Karpas-422 (cell line): ENCODE measurements around the gene GRAMD2A. TPM values are rescaled to one million over a fixed set of nuclear protein-coding genes. Genes with fewer than 3 reads are reported as not detected.

ENCODE experiments used
- DNase-seq: peaks from one replicate; pipeline ENCODE4 v3.0.0-alpha.2; 2015
- H2AFZ ChIP-seq: fragments of 200-600 bp; sonication (generic); 2 replicates; pipeline ENCODE4 v1.6.1; 2014; ENCODE audit warnings: antibody characterized with exemption, low read length, mixed read lengths
- H3K27ac ChIP-seq: fragments of 200-600 bp; sonication (generic); 2 replicates; pipeline ENCODE4 v1.5.1; 2014; ENCODE audit warnings: mild to moderate bottlenecking, low read length, moderate library complexity
- H3K27me3 ChIP-seq: fragments of 200-600 bp; sonication (generic); 2 replicates; pipeline ENCODE4 v1.6.1; 2014; ENCODE audit warnings: low read length, mixed read lengths
- H3K36me3 ChIP-seq: fragments of 200-600 bp; sonication (generic); 2 replicates; pipeline ENCODE4 v1.6.1; 2014; ENCODE audit warnings: low read length, mixed read lengths; ENCODE audit not compliant: insufficient read depth
- H3K4me1 ChIP-seq: fragments of 200-600 bp; sonication (generic); 2 replicates; pipeline ENCODE4 v1.6.1; 2014; ENCODE audit warnings: mild to moderate bottlenecking, low read length, mixed read lengths
- H3K4me2 ChIP-seq: fragments of 200-600 bp; sonication (generic); 2 replicates; pipeline ENCODE4 v1.6.1; 2014; ENCODE audit warnings: low read length, low read depth, mild to moderate bottlenecking; ENCODE audit not compliant: poor library complexity, severe bottlenecking
- H3K4me3 ChIP-seq: fragments of 200-600 bp; sonication (generic); 2 replicates; pipeline ENCODE4 v1.5.1; 2014; ENCODE audit warnings: mild to moderate bottlenecking, antibody characterized with exemption, low read length, mixed read lengths
- H3K79me2 ChIP-seq: fragments of 200-600 bp; sonication (generic); 2 replicates; pipeline ENCODE4 v1.6.1; 2014; ENCODE audit warnings: mild to moderate bottlenecking, low read length, mixed read lengths
- H3K9ac ChIP-seq: fragments of 200-600 bp; sonication (generic); 2 replicates; pipeline ENCODE4 v1.6.0; 2014; ENCODE audit warnings: low read length
- H3K9me2 ChIP-seq: fragments of 200-600 bp; sonication (generic), shearing (Covaris generic); replicated peaks from 2 replicates; pipeline ENCODE4 v1.6.0; 2014; ENCODE audit warnings: mild to moderate bottlenecking, low read length, moderate library complexity; ENCODE audit not compliant: insufficient read depth
- H3K9me3 ChIP-seq: fragments of 300-700, 200-600 bp; sonication (generic); 2 replicates; pipeline ENCODE4 v1.6.1; 2014; ENCODE audit warnings: low read length, mixed read lengths
- H4K20me1 ChIP-seq: fragments of 200-600 bp; sonication (generic); 2 replicates; pipeline ENCODE4 v1.6.1; 2014; ENCODE audit warnings: mild to moderate bottlenecking, antibody characterized with exemption, low read length, low read depth; ENCODE audit not compliant: insufficient read depth
- total RNA-seq: library from RNA; depleted of rRNA; stranded (reverse); fragments of >200 nt; shearing (Covaris generic); gene quantifications from 2 replicates; pipeline ENCODE4 v1.2.3, GENCODE V29; 2014; ENCODE audit warnings: low replicate concordance

The GRAMD2A gene
- total RNA-seq, 1 experiment from 2014 or later: not detected

- H3K27ac ChIP-seq: no peak overlapping the region
- H2AFZ ChIP-seq: no peak overlapping the region
- H3K4me2 ChIP-seq: no peak overlapping the region
- no peaks in the 10 kb centered on the region for H3K79me2 ChIP-seq
- no peaks in the 10 kb centered on the region for H3K9me3 ChIP-seq
- no peaks in the 10 kb centered on the region for H3K9me2 ChIP-seq
- no peaks in the 10 kb centered on the region for H3K4me1 ChIP-seq
- no peak overlapping the region for H3K4me3 ChIP-seq
- no peak for DNase-seq
- no peak overlapping the region for H3K9ac ChIP-seq
- no peaks in the 10 kb centered on the region for H3K27me3 ChIP-seq
- no peaks in the 10 kb centered on the region for H4K20me1 ChIP-seq
- H3K36me3 ChIP-seq: no peaks in the 10 kb centered on the region
Observed at GRCh38 chr15:72170691-72171090, 26.9 kb downstream of the GRAMD2A start.

DNA sequence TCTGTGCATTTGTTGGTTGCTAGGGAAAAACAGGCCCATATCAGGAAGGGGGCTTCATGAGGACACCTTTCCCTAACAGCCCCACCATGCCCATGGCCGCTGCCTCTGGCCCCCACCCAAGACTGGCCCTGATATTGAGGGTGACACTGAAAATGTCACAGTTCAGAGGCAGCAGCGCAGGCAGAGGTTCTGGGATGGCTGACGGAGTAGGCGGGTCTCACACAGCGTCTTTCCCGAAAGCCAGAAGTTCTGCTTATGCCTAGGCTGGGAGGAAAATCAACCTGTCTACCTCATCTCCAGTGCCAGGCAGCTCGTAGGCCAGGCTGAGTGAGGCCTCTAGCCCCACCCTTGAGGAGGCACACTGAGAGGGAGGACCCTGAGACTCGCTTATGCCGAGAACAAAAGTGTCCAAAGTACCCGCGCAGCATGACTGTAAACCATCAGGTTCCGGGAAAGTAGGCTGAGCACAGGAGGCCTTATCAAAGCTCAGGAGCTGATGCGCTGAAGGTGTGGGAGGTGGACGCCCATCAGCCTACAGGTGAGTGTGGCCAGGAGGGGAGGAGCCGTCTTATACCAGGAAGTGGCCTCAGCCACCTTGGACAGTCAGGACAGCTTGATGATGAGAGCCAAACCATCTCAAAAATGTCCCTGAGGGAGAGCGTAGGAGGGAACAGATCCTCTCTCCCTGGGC, 27.5 kb downstream of the GRAMD2A start:
- Histone ChIP-seq H3K9me3 (no peaks in the 10 kb centered on the region), H4K20me1 (no peaks in the 10 kb centered on the region), H2AFZ (no peak overlapping the region), H3K79me2 (no peaks in the 10 kb centered on the region), H3K4me1 (no peaks in the 10 kb centered on the region), H3K36me3 (no peaks in the 10 kb centered on the region), H3K9ac (no peak overlapping the region), H3K27me3 (no peaks in the 10 kb centered on the region), H3K9me2 (no peaks in the 10 kb centered on the region), H3K4me2 (no peak overlapping the region), H3K27ac (no peak overlapping the region), H3K4me3 (no peak overlapping the region)
- no peak for DNase-seq

DNA sequence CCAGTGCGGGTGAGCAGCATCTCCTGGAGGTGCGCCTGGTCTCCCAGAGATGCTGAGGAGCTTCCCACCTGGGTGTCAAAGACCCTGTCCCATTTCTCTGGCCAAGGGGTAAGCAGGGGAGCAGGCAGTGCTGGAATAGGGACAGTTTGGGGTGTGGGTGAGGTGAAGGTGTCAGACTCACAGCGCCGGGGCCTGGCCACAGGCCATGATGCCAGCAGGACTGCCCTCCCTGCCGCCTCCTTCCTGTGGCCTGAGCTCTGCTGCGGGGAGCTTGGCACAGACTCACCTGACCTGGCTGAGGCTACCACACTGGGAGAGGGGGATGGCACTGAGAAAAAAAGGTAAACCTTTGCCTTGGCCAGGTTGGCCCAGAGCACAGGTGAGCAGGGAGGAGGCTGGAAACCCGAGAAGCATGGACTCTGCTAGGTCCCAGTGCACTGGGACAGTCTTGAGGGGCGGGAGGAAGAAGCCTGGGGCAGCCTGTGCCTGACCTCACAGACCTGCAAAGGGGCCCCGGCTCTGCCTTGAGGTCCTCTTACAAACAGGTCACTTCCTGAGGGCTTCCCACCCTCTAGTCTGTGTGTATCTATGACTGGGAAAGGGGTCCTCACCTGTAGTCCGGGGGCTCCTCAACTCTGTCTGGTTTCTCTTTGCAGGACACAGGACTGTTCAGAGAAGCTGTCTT, 28.2 kb downstream of the GRAMD2A start:
- no peaks in the 10 kb centered on the region for H3K4me1 ChIP-seq
- H3K4me2 ChIP-seq: no peak overlapping the region
- H3K9me2 ChIP-seq: no peaks in the 10 kb centered on the region
- H3K9ac ChIP-seq: no peak overlapping the region
- no peaks in the 10 kb centered on the region for H3K27me3 ChIP-seq
- H4K20me1 ChIP-seq: no peaks in the 10 kb centered on the region
- no peak for DNase-seq
- no peak overlapping the region for H2AFZ ChIP-seq
- no peaks in the 10 kb centered on the region for H3K36me3 ChIP-seq
- no peaks in the 10 kb centered on the region for H3K9me3 ChIP-seq
- no peak overlapping the region for H3K27ac ChIP-seq
- no peaks in the 10 kb centered on the region for H3K79me2 ChIP-seq
- H3K4me3 ChIP-seq: no peak overlapping the region

- H3K36me3 ChIP-seq: no peaks in the 10 kb centered on the region
- no peak overlapping the region for H3K9ac ChIP-seq
- H3K9me2 ChIP-seq: no peaks in the 10 kb centered on the region
- no peaks in the 10 kb centered on the region for H3K9me3 ChIP-seq
- no peak for DNase-seq
- H3K79me2 ChIP-seq: no peaks in the 10 kb centered on the region
- H3K4me1 ChIP-seq: no peaks in the 10 kb centered on the region
- no peak overlapping the region for H3K4me3 ChIP-seq
- no peak overlapping the region for H3K27ac ChIP-seq
- no peaks in the 10 kb centered on the region for H3K27me3 ChIP-seq
- H3K4me2 ChIP-seq: no peak overlapping the region
- no peak overlapping the region for H2AFZ ChIP-seq
- no peaks in the 10 kb centered on the region for H4K20me1 ChIP-seq
Observed at GRCh38 chr15:72168808-72169190, 28.8 kb downstream of the GRAMD2A start.

DNA sequence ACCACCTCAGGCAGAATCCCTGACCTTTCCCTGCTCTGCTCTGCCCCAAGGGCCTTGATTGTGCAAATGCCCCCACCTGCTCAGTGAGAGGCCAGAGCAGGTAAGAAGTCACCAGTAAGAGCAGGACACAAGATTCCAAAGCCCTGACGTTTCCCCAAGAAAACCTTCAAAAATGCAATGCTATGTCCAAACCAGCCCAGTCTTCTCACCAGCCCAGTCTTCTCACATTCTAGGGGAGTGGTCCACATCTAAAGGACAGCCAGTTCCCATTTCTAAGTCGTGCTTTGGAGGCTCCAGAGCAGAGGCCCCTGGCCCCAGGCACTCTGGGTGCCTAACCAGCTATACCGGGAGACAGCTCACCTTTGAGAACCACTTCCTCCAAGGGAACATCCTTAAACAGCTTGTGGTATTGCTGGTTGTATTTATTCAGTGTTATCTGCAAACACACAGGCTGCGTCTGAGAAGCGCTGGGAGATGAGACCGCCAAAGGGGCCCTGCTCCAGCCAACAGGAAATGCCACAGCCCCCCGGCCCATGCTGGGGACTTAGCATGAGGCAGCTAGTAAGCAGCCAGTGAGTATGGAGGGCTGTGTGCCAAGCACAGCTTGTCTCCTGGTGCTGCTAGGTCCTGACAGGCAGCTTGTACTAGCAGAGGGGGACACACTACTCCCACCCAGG, 29.3 kb downstream of the GRAMD2A start:
- Histone ChIP-seq H3K79me2 (no peaks in the 10 kb centered on the region), H2AFZ (no peak overlapping the region), H3K36me3 (no peaks in the 10 kb centered on the region), H3K27me3 (no peaks in the 10 kb centered on the region), H3K4me2 (no peak overlapping the region), H3K4me3 (no peak overlapping the region), H3K9me2 (no peaks in the 10 kb centered on the region), H3K9me3 (no peaks in the 10 kb centered on the region), H3K9ac (no peak overlapping the region), H4K20me1 (no peaks in the 10 kb centered on the region), H3K4me1 (no peaks in the 10 kb centered on the region), H3K27ac (no peak overlapping the region)
- DNase-seq: no peak

GRCh38 chr15:72167445-72167844, 30.1 kb downstream of the GRAMD2A start:
- no peaks in the 10 kb centered on the region for H4K20me1 ChIP-seq
- H3K79me2 ChIP-seq: no peaks in the 10 kb centered on the region
- H3K27ac ChIP-seq: no peak overlapping the region
- H3K9me3 ChIP-seq: no peaks in the 10 kb centered on the region
- H3K4me2 ChIP-seq: no peak overlapping the region
- no peaks in the 10 kb centered on the region for H3K4me1 ChIP-seq
- H3K4me3 ChIP-seq: no peak overlapping the region
- H3K9ac ChIP-seq: no peak overlapping the region
- no peak for DNase-seq
- no peaks in the 10 kb centered on the region for H3K36me3 ChIP-seq
- no peak overlapping the region for H2AFZ ChIP-seq
- H3K9me2 ChIP-seq: no peaks in the 10 kb centered on the region
- H3K27me3 ChIP-seq: no peaks in the 10 kb centered on the region

GRCh38 chr15:72166716-72167417, 30.7 kb downstream of the GRAMD2A start:
- no peaks in the 10 kb centered on the region for H3K27me3 ChIP-seq
- no peaks in the 10 kb centered on the region for H3K79me2 ChIP-seq
- H3K9me2 ChIP-seq: no peaks in the 10 kb centered on the region
- no peak overlapping the region for H3K4me2 ChIP-seq
- H3K27ac ChIP-seq: no peak overlapping the region
- H3K9ac ChIP-seq: no peak overlapping the region
- no peaks in the 10 kb centered on the region for H3K4me1 ChIP-seq
- H3K36me3 ChIP-seq: no peaks in the 10 kb centered on the region
- H3K9me3 ChIP-seq: no peaks in the 10 kb centered on the region
- no peak overlapping the region for H3K4me3 ChIP-seq
- H4K20me1 ChIP-seq: no peaks in the 10 kb centered on the region
- H2AFZ ChIP-seq: no peak overlapping the region
- DNase-seq: no peak

DNA sequence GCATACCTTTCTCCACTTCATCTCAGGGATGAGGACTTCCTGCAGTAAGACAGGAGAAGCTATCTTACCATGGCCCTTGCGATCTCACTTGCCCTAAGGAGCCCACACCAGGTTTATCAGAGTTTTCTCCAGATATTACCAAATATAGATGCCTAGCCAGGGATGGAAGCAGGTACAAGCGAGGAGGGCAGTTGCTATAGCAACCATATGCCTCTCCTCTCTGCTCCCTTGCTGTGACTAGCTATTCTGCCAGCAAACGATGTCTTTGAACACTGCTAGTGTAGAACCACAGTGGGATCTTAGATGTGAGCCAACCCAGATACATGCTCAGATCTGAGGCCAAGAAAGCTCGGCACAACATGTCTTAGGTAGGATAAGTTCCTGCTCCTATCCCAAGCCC, 33.9 kb downstream of the GRAMD2A start:
- Histone ChIP-seq H3K9me3 (no peaks in the 10 kb centered on the region), H3K79me2 (no peaks in the 10 kb centered on the region), H3K27ac (no peak overlapping the region), H3K4me1 (no peaks in the 10 kb centered on the region), H3K36me3 (no peaks in the 10 kb centered on the region), H4K20me1 (no peaks in the 10 kb centered on the region), H3K9ac (no peak overlapping the region), H3K27me3 (no peaks in the 10 kb centered on the region), H3K4me2 (no peak overlapping the region), H3K4me3 (no peak overlapping the region), H2AFZ (no peak overlapping the region), H3K9me2 (no peaks in the 10 kb centered on the region)
- DNase-seq: no peak
